Testis (tissue), 2 donors: ENCODE measurements around the gene HGFAC.

Experiments
- POLR2A ChIP-seq: fragments of 450-650 bp; IDR thresholded peaks from one replicate; pipeline ENCODE4 v1.6.1; 2017; ENCODE audit warnings: antibody characterized with exemption, mild to moderate bottlenecking, moderate library complexity
- TF ChIP-seq, protein P1 (sequence below), 3 experiments: fragments of 450-650 bp in 2 of 3; fragments of 200-600 bp in 1 of 3; sonication (generic) in 1 of 3; IDR thresholded peaks; one replicate each; pipeline ENCODE4 v1.5.1; 2016 to 2019; ENCODE audit warnings: antibody characterized with exemption in 3 of 3, mild to moderate bottlenecking in 2 of 3, moderate library complexity in 1 of 3

DNA sequence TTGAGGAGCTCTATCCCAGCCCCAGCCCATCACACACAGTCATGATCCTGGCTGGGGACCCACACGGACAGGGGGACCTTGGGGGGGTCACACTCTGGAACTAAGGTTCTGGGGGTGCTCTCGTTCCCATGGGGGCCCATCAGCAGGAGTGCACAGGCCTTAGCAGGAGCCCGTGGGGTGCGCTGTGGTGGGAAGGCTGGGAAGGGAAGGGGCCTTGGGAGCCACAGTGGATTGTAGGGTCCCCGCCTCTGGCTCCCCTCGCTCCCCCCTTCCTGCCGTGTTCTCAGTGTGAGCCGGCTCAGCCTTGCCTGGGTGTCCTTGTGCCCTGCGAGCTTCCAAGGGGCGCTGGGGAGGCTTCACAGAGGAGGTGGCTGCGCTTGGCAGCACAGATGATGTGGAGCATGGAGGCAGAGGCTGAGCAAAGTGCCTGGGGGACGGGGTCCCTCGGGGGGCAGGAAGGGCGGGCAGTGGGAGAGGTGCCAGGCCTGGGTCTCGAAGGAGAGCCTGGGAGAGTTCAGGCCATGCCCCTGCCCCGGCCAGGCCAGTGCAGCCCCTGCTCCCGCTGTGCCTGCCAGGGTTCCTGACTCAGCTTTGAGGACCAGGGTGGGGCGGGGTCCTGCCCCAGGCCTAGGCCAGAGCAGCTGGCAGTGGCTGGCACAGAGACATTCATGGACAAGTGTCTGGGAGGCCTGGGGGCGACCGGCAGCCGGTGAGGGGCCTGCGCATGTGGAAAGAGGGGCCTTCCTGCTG is 5.5 kb upstream of the HGFAC start:
- TF ChIP-seq POLR2A, result no peak
- TF ChIP-seq, protein P1, sequence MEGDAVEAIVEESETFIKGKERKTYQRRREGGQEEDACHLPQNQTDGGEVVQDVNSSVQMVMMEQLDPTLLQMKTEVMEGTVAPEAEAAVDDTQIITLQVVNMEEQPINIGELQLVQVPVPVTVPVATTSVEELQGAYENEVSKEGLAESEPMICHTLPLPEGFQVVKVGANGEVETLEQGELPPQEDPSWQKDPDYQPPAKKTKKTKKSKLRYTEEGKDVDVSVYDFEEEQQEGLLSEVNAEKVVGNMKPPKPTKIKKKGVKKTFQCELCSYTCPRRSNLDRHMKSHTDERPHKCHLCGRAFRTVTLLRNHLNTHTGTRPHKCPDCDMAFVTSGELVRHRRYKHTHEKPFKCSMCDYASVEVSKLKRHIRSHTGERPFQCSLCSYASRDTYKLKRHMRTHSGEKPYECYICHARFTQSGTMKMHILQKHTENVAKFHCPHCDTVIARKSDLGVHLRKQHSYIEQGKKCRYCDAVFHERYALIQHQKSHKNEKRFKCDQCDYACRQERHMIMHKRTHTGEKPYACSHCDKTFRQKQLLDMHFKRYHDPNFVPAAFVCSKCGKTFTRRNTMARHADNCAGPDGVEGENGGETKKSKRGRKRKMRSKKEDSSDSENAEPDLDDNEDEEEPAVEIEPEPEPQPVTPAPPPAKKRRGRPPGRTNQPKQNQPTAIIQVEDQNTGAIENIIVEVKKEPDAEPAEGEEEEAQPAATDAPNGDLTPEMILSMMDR (IDR thresholded peaks at IDR 0.05), result no peak
